ENCODE measurements around the gene BTRC.

BTRC gene

GRCh38 chr10:101597091-101597900 is 243.3 kb downstream of the BTRC start:
- TF ChIP-seq, protein P1, sequence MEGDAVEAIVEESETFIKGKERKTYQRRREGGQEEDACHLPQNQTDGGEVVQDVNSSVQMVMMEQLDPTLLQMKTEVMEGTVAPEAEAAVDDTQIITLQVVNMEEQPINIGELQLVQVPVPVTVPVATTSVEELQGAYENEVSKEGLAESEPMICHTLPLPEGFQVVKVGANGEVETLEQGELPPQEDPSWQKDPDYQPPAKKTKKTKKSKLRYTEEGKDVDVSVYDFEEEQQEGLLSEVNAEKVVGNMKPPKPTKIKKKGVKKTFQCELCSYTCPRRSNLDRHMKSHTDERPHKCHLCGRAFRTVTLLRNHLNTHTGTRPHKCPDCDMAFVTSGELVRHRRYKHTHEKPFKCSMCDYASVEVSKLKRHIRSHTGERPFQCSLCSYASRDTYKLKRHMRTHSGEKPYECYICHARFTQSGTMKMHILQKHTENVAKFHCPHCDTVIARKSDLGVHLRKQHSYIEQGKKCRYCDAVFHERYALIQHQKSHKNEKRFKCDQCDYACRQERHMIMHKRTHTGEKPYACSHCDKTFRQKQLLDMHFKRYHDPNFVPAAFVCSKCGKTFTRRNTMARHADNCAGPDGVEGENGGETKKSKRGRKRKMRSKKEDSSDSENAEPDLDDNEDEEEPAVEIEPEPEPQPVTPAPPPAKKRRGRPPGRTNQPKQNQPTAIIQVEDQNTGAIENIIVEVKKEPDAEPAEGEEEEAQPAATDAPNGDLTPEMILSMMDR (IDR thresholded peaks at IDR 0.05) = no peak
- H3K27ac ChIP-seq = no peak overlapping the region

DNA sequence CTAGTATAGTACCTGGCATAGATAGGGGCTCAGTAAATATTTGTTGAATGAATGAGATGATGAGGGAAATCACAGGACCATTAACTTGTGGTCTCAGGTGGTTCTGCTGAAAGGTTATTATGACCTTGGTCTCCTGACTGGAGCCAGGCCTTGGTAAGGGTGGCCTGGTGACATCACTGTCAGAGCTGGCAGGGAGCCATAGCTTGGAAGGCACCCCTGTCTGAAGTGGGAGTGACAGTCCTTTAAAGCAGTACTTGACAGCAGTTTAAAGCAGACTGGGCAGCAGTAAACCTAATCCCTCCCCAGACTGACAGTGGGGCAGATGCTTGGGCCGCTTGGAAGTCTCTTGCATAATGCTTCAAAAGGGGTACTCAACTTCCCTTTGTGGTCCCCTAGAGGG is 247.6 kb downstream of the BTRC start:
- no peak overlapping the region for H3K27ac ChIP-seq
- no peak for TF ChIP-seq ZFX (IDR thresholded peaks at IDR 0.05; ENCODE audit: borderline replicate concordance)
- TF ChIP-seq, protein P1 (IDR thresholded peaks at IDR 0.05) = no peak

- no peak overlapping the region for H3K27ac ChIP-seq
- TF ChIP-seq, protein P1 (IDR thresholded peaks at IDR 0.05) = peak; percentile 93
- no peak for TF ChIP-seq ZFX (IDR thresholded peaks at IDR 0.05; ENCODE audit: borderline replicate concordance)
These were observed 248.9 kb downstream of the BTRC start for GRCh38 chr10:101602761-101603398.
